ENCODE results near the gene CWC27. TPM values are rescaled to one million over a fixed set of nuclear protein-coding genes. Genes with fewer than 3 reads are reported as not detected.

CWC27 gene
- total RNA-seq, 1 experiment from 2014 or later = 22.8 TPM

GRCh38 chr5:64840958-64841357, 72.2 kb downstream of the CWC27 start:
- Mint-ChIP-seq H3K4me3 (ENCODE audit: low read depth, unreplicated experiment) (no peak overlapping the region), H3K4me1 (ENCODE audit: low read depth, unreplicated experiment) (no peaks in the 10 kb centered on the region), H3K9me3 (ENCODE audit: low read depth, unreplicated experiment) (peaks cover 7% of the 10 kb centered on the region), H3K27me3 (ENCODE audit: unreplicated experiment) (no peaks in the 10 kb centered on the region), H3K36me3 (ENCODE audit: insufficient read depth, unreplicated experiment) (peaks cover 4% of the 10 kb centered on the region), H3K27ac (ENCODE audit: unreplicated experiment) (no peak overlapping the region)
- CTCF ChIA-PET = no interaction called here
- DNase-seq = no peak
- TF ChIP-seq CTCF (IDR thresholded peaks at IDR 0.05; ENCODE audit: unreplicated experiment) = no peak
- intact Hi-C loops (cut with micrococcal nuclease; ENCODE audit: unreplicated experiment) = no loop called here
- BruUV-seq (replicated peaks) = no TSS peak

- Mint-ChIP-seq H3K36me3 (ENCODE audit: insufficient read depth, unreplicated experiment) (no peaks in the 10 kb centered on the region), H3K27me3 (ENCODE audit: unreplicated experiment) (no peaks in the 10 kb centered on the region), H3K4me1 (ENCODE audit: low read depth, unreplicated experiment) (no peaks in the 10 kb centered on the region), H3K4me3 (ENCODE audit: low read depth, unreplicated experiment) (no peak overlapping the region), H3K27ac (ENCODE audit: unreplicated experiment) (no peak overlapping the region), H3K9me3 (ENCODE audit: low read depth, unreplicated experiment) (no peaks in the 10 kb centered on the region)
- CTCF ChIA-PET = no interaction called here
- intact Hi-C loops (cut with micrococcal nuclease; ENCODE audit: unreplicated experiment) = no loop called here
- no peak for TF ChIP-seq CTCF (IDR thresholded peaks at IDR 0.05; ENCODE audit: unreplicated experiment)
- no TSS peak for BruUV-seq (replicated peaks)
- DNase-seq = no peak
These were observed 85.0 kb downstream of the CWC27 start for GRCh38 chr5:64853777-64854176.

GRCh38 chr5:64854855-64855254, 86.1 kb downstream of the CWC27 start:
- no peak for DNase-seq
- CTCF ChIA-PET = no interaction called here
- intact Hi-C loops (cut with micrococcal nuclease; ENCODE audit: unreplicated experiment) = no loop called here
- BruUV-seq (replicated peaks) = no TSS peak
- no peaks in the 10 kb centered on the region for H3K9me3 Mint-ChIP-seq (ENCODE audit: low read depth, unreplicated experiment)
- no peak for TF ChIP-seq CTCF (IDR thresholded peaks at IDR 0.05; ENCODE audit: unreplicated experiment)
- H3K4me3 Mint-ChIP-seq (ENCODE audit: low read depth, unreplicated experiment) = no peak overlapping the region
- H3K27me3 Mint-ChIP-seq (ENCODE audit: unreplicated experiment) = no peaks in the 10 kb centered on the region
- no peaks in the 10 kb centered on the region for H3K36me3 Mint-ChIP-seq (ENCODE audit: insufficient read depth, unreplicated experiment)
- H3K4me1 Mint-ChIP-seq (ENCODE audit: low read depth, unreplicated experiment) = no peaks in the 10 kb centered on the region
- no peak overlapping the region for H3K27ac Mint-ChIP-seq (ENCODE audit: unreplicated experiment)

GRCh38 chr5:64859881-64860280, 91.2 kb downstream of the CWC27 start:
- TF ChIP-seq CTCF (IDR thresholded peaks at IDR 0.05; ENCODE audit: unreplicated experiment) = no peak
- no TSS peak for BruUV-seq (replicated peaks)
- Mint-ChIP-seq H3K4me1 (ENCODE audit: low read depth, unreplicated experiment) (no peaks in the 10 kb centered on the region), H3K27me3 (ENCODE audit: unreplicated experiment) (no peaks in the 10 kb centered on the region), H3K9me3 (ENCODE audit: low read depth, unreplicated experiment) (no peaks in the 10 kb centered on the region), H3K36me3 (ENCODE audit: insufficient read depth, unreplicated experiment) (no peaks in the 10 kb centered on the region), H3K27ac (ENCODE audit: unreplicated experiment) (no peak overlapping the region), H3K4me3 (ENCODE audit: low read depth, unreplicated experiment) (no peak overlapping the region)
- CTCF ChIA-PET = no interaction called here
- intact Hi-C loops (cut with micrococcal nuclease; ENCODE audit: unreplicated experiment) = no loop called here
- no peak for DNase-seq

- H3K9me3 Mint-ChIP-seq (ENCODE audit: low read depth, unreplicated experiment) = no peaks in the 10 kb centered on the region
- no peak overlapping the region for H3K27ac Mint-ChIP-seq (ENCODE audit: unreplicated experiment)
- H3K4me1 Mint-ChIP-seq (ENCODE audit: low read depth, unreplicated experiment) = no peaks in the 10 kb centered on the region
- CTCF ChIA-PET = no interaction called here
- no peak overlapping the region for H3K4me3 Mint-ChIP-seq (ENCODE audit: low read depth, unreplicated experiment)
- intact Hi-C loops (cut with micrococcal nuclease; ENCODE audit: unreplicated experiment) = no loop called here
- H3K27me3 Mint-ChIP-seq (ENCODE audit: unreplicated experiment) = no peaks in the 10 kb centered on the region
- BruUV-seq (replicated peaks) = no TSS peak
- no peak for DNase-seq
- TF ChIP-seq CTCF (IDR thresholded peaks at IDR 0.05; ENCODE audit: unreplicated experiment) = no peak
- no peaks in the 10 kb centered on the region for H3K36me3 Mint-ChIP-seq (ENCODE audit: insufficient read depth, unreplicated experiment)
These were observed 92.6 kb downstream of the CWC27 start for GRCh38 chr5:64861281-64861680.
